GM15510 (cell line): ENCODE measurements around the gene TMTC1.

Experiments
- POLR2A ChIP-seq: IDR thresholded peaks from 3 replicates; pipeline ENCODE4 v1.6.1; 2011; ENCODE audit warnings: borderline replicate concordance; ENCODE audit not compliant: insufficient read length; ENCODE audit errors: extremely low read depth

TMTC1 gene

GRCh38 chr12:29756741-29757390, 26.9 kb downstream of the TMTC1 start:
- TF ChIP-seq POLR2A = no peak

- no peak for TF ChIP-seq POLR2A
Observed at GRCh38 chr12:29754235-29755189, 29.2 kb downstream of the TMTC1 start.

- TF ChIP-seq POLR2A = no peak
Observed at GRCh38 chr12:29752121-29752520, 31.6 kb downstream of the TMTC1 start.

- no peak for TF ChIP-seq POLR2A
Observed at GRCh38 chr12:29751676-29752075, 32.1 kb downstream of the TMTC1 start.

- TF ChIP-seq POLR2A = no peak
Observed at GRCh38 chr12:29750928-29751220, 32.9 kb downstream of the TMTC1 start.

- TF ChIP-seq POLR2A = no peak
Observed at GRCh38 chr12:29750131-29750927, 33.4 kb downstream of the TMTC1 start.

- TF ChIP-seq POLR2A = no peak
Observed at GRCh38 chr12:29744365-29744764, 39.4 kb downstream of the TMTC1 start.

- no peak for TF ChIP-seq POLR2A
Observed at GRCh38 chr12:29743801-29744200, 39.9 kb downstream of the TMTC1 start.

GRCh38 chr12:29743077-29743476, 40.7 kb downstream of the TMTC1 start:
- no peak for TF ChIP-seq POLR2A

GRCh38 chr12:29742646-29743045, 41.1 kb downstream of the TMTC1 start:
- no peak for TF ChIP-seq POLR2A

GRCh38 chr12:29741342-29742241, 42.1 kb downstream of the TMTC1 start:
- no peak for TF ChIP-seq POLR2A

- TF ChIP-seq POLR2A = no peak
Observed at GRCh38 chr12:29739279-29739991, 44.3 kb downstream of the TMTC1 start.

GRCh38 chr12:29738365-29738764, 45.4 kb downstream of the TMTC1 start:
- no peak for TF ChIP-seq POLR2A

- TF ChIP-seq POLR2A = no peak
Observed at GRCh38 chr12:29737644-29738043, 46.1 kb downstream of the TMTC1 start.
